Hindlimb muscle (tissue), 1 donor: ENCODE data around the gene OR10V1. TPM values are rescaled to one million over a fixed set of nuclear protein-coding genes. Genes with fewer than 3 reads are reported as not detected.
"Not testable (repeated sequence)": the region's sequence is repeated elsewhere in the genome, so short reads cannot be mapped to it uniquely, and the experiment has no call there.

Experiments
- DNase-seq: peaks from one replicate; pipeline ENCODE4 v3.0.0-alpha.2; 2013
- polyA plus RNA-seq: library from polyadenylated mRNA; unstranded; fragments of 120-200 nt; gene quantifications from one replicate; pipeline ENCODE4 v1.2.1, GENCODE V29; 2013; ENCODE audit not compliant: insufficient read length

The OR10V1 gene
- polyA plus RNA-seq, 1 donor = not detected

DNA sequence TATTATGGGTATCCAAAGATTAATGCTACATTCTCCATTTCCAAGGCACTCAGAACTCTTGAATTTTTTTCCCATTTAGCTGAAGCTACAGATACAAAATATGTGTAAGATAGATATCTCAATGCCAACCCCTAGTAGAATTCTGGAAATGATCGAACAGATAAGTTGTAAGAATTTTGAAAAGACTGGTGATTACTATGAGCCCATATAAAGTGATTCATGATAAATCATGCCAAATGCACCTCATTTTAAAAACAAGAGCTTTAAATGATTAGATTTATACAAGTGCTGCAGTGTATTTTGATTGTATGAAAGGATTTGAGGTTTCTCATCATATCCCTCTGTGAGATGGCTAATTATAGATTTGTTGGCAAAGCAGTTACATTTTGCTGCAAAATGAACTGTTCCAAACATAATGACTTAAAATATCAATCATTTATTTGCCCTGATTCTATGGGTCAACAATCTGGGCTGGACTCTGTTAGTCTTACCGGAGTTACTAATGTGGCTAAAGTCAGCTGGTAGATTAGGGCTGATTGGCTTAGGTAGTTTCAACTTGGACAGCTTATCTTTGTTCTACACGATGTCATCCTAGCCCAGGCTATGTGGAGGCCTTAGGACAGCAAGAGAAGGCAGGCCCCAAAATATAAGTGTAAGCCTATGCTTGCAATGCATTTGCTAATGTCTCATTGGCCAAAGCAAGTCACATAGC is 3.4 kb downstream of the OR10V1 start:
- DNase-seq = no peak

DNA sequence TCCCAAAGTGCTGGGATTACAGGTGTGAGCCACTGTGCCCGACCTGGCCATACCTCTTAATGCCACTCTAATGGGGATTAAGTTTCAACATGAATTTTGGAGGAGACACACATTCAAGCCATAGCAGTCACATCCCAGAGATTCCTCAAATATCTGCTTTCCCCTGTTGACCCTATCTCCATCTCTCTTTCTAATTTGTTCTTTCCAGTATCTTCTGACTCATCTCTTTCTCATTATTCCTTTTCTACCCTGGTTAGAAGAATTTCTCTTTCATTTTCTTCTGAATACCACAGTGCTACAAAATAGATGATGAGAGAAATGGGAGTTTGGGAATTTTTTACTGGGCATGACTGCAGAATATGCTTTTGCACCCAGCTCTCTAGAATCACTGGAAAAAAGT is 5.1 kb downstream of the OR10V1 start:
- DNase-seq = no peak

DNA sequence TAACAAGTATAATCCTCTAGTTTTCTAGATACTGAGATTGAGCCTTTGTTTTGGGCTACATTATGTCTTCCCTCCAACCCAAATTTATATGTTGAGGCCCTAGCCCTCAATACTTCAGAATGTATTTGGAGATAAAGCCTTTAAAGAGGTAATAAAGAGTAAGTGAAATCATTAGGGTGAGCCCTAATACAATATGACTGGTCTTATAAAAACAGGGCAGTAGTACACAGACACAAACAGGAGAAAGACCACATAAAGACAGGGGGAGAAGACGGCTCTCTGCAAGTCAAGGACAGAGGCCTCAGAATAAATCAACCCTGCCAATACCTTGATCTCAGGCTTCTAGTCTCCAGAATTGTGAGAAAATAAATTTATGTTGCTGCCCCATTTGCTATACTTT is 6.3 kb downstream of the OR10V1 start:
- no peak for DNase-seq

DNA sequence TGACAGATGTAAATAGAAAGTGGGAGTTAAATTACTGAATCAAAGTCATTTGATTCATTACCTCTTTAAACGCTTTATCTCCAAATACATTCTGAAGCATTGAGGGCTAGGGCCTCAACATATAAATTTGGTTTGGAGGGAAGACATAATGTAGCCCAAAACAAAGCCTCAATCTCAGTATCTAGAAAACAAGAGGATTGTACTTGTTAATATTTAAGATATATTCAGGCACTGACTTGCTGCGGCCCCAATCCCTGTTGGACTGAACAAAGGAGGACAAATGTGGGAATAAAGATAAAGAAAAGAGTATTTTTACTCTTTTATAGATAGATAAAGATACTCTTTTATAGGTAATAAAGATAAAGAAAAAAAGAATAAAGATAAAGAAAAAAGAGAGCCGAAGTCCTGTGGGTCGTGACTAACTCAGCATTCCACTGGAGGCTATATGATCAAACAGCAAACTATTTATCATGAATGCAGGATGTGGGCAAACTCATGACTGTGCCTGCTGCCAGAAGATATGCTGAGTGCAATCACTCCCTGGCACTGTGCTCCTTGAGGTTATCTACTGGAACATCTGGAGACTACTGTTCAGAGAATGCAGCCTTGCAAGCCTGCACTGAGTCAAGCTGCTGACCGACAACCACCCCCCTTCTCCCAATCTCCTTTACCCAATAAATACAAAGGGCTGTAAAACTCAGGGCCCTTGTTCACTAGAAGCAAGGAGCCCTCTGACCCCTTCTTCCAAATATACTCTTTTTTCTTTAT is 6.9 kb downstream of the OR10V1 start:
- DNase-seq = no peak

DNA sequence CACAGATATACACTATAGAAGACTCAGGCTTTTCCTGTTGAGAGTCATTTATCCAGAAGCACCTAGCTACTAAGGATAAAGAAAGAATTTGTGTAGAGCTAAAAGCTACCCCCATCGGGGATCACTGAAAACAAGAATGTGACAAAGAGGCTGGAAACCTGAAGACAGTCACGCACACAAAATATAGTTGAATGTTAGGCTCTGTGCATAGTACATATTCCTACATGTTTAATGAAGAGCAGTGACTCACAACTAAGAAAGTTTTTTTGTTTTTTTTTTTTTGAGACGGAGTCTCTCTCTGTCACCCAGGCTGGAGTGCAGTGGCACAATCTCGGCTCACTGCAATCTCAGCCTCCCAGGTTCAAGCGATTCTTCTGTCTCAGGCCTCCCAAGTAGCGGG is 8.4 kb downstream of the OR10V1 start:
- DNase-seq = no peak

DNA sequence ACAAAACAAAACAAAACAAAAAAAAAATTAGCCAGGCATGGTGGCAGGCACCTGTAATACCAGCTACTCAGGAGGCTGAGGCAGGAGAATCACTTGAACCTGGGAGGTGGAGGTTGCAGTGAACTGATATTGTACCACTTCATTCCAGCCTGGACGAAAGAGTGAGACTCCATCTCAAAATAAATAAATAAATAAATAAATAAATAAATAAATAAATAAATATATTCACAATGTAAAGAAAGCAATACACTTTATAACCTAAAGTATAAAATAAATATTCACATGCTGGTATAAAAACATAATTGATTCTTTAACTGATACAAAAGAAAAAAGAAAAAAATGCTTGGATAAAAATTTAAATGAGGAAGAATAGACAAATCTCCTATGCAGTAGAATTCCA is 10.1 kb downstream of the OR10V1 start:
- not testable (repeated sequence) for DNase-seq

DNA sequence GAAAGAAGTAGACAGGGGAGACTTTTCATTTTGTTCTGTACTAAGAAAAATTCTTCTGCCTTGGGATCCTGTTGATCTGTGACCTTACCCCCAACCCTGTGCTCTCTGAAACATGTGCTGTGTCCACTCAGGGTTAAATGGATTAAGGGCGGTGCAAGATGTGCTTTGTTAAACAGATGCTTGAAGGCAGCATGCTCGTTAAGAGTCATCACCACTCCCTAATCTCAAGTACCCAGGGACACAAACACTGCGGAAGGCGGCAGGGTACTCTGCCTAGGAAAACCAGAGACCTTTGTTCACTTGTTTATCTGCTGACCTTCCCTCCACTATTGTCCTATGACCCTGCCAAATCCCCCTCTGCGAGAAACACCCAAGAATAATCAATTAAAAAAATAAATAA is 13.5 kb downstream of the OR10V1 start:
- not testable (repeated sequence) for DNase-seq

DNA sequence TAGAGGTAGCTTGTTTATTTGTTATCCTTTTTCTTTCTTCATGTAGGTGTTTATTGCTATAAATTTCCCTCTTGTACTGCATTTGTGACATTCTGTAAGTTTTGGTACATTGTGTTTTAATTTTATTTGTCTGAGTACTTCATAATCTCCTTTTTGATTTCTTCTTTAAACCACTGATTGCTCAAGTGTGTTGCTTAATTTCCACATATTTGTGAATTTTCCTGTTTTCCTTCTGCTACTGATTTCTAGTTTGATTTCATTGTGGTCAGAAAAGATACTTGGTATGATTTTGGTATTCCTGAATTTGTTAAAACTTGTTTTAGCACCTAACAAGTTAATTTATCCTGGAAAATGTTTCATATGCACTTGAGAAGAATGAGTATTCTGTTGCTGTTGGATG is 15.1 kb downstream of the OR10V1 start:
- DNase-seq = no peak

DNA sequence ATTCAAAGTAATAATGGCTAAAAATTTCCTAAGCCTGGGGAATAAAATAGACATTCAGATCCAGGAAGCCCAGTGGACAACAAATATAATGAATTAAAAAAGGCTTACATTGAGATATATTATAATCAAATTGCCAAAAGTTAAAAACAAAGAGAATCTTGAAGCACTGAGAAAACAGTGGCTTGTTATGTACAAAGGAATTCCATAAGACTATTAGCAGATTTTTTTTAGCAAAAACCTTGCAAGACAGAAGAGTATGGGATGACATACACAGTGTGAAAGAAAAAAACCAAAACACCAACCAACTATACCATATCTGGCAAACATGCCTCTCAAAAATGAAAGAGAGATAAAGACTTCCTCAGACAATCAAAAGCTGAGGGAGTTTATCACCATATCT is 20.7 kb downstream of the OR10V1 start:
- DNase-seq = no peak

DNA sequence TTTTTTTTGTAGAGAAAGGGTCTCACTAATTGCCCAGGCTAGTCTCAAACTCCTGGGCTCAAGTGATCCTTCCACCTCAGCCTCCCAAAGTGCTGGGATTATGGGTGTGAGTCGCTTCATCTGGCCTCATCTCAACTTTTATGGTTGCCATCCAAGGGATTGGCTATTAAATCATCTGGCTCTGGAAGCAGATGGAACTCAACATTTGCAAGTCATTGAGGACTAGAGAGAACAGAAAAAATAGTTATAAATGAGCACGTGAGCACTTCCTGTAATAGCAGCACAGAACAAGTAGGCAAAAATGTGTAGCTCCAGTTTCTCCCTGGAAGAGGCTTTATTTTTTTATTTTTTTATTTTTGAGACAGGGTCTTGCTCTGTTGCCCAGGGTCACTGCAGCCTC is 22.5 kb downstream of the OR10V1 start:
- DNase-seq = no peak

DNA sequence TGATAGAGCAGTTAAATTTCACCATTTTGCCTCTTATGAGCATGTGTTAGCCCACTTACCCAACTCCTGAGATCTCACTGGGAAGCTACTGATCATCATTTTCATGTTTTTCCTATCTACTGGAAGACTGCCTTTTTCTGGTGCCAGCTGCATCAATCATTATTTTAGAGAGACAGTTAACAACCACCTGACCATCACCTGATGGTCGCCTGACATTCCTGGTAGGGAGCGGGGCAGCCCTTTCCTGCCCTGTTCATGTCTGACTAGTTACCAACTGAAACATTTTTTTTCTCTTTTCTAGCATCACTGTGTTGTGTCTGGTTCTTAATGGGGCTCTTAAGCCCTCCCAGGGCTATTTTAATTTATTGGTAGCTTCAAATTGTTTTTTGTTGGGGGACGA is 24.6 kb downstream of the OR10V1 start:
- no peak for DNase-seq

DNA sequence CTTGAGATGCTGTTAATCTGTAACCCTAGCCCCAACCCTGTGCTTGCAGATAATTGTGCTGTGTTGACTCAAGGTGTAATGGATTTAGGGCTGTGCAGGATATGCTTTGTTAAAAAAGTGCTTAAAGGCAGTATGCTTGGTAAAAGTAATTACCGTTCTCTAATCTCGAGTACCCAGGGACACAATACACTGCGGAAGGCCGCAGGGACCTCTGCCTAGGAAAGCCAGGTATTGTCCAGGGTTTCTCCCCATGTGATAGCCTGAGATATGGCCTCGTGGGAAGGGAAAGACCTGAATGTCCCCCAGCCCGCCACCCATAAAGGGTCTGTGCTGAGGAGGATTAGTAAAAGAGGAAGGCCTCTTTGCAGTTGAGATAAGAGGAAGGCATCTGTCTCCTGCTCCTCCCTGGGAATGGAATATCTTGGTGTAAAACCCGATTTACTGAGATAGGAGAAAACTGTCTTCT is 32.4 kb downstream of the OR10V1 start:
- not testable (repeated sequence) for DNase-seq

DNA sequence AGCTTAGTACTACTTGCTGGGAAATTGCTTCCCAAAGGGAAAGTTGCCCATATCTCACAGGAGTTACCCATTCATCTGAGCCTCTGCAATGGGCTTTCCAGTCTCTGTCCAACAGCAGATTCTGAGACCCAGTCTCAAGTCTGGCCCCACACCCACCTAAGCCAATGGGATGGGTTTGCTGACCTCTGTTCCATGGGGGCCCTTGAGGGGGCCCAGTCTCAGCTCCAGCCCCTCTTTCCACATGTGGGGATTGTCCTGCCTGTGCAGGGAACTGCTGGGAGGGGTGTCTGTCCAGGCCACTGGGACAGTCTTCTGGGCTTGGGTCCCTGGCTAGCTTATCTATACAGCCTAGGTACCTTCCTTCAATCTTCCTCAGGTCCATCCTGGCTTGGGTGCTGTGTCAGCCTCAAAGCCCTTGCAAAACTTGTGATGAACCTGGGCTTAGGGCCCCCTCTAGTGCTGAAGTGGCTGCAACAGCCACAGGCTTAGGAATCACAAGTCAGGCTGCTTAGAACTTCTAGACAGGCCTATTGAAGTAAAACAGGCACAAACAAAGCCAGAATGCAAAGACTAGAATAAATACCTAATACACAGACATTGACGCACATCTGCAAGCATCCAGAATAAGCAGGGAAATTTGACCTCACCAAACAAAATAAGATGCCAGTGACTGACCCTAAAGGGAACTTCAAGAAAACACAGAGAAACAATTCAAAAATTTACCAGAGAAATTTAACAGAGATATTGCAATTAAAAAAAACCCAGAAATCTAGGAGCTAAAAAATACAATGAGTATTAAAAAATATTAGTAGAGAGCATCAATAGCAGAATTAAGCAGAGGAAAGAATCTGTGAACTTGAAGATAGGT is 33.1 kb downstream of the OR10V1 start:
- peak; percentile 60 for DNase-seq

DNA sequence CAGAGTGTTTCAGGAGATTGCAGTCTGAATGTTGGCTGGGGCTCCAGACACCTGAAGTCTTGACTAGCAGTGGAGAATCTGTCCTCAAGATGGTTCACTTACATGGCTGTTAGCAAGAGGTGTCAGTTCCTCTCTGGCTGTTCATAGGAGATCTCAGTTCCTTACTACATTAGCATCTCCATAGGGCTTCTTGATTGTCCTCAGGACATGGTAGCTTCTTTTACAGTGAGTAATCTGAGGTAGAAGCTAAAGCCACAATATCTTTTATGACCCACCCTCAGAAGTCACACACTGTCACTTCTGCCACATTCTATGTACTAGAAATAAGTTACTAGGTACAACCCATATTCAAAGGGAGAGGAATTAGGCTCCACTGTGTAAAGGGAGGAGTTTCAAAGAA is 34.3 kb downstream of the OR10V1 start:
- no peak for DNase-seq

DNA sequence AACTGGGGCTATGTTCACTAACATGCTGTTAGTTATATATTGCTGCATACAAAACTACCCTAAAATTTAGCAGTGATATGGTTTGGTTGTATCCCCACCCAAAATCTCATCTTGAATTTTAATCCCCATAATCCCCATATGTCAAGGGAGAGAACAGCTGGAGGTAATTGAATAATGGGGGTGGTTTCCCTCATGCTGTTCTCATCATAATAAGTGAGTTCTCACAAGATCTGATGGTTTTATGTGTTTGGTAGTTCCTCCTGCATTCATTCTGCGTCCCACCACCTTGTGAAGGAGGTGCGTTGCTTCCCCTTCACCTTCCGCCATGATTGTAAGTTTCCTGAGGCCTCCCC is 34.9 kb downstream of the OR10V1 start:
- no peak for DNase-seq

DNA sequence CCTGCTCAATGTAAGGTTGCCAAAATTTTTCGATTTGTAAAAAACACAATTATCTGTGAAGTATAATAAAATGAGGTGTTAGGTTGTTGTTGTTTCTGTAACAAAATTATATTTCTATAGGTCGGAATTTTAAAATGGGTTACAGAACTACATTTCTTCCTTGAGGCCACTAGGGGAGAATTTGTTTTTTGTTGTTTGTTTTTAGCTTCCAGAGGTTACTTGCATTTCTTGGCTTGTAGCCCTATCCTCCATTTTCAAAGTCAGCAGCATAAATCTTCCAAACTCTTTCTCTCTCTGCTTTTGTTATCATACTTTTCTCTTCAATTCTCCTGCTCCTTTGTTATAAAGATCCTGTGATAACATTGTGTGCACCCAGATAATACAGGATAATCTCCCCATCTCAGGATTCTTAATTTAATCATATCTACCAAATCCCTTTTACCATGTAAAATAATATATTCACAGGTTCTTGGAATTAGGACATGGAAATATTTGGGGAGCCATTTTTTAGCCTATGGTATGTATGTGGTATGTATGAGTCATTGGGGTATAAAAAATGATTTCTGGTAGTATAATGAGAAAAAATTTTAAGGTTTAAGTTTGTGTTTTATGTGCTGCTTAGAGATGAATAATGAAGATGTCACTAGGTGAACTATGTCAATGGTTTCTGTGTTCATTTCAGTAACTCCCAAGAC is 35.4 kb downstream of the OR10V1 start:
- no peak for DNase-seq

DNA sequence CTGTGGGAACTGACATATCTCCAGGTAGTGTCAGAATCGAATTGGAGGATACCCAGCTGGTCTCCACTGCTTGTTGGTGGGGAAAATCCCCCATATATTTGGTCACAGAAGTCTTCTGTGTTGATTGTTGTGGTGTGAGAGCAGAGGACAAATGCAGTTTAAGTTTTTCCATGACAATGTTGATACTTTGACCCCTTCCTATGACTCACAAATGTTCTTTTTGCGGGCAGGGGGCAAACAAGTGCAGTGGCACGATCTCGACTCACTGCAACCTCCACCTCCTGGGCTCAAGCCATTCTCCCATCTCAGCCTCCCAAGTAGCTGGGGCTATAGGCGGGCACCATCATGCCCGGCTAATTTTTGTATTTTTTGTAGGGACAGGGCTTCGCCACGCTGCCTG is 37.4 kb downstream of the OR10V1 start:
- no peak for DNase-seq

DNA sequence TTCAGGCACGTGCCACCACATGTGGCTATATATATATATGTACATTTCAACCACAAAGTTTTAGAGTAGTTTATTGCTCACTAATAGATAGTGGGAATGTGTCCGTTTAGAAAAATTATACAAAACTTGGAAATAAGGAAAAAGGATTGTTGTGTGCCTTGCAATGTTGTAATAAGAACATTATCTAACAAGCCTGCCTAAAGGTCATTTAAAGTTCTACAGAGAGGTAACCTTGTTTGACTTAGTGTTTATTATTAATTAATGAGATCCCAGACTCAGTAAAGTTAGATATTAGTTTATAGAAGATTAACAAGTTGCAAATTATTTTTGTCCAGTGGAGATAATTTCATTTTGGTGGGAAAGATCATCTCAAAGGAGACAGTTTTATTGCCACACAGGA is 39.4 kb downstream of the OR10V1 start:
- DNase-seq = no peak

DNA sequence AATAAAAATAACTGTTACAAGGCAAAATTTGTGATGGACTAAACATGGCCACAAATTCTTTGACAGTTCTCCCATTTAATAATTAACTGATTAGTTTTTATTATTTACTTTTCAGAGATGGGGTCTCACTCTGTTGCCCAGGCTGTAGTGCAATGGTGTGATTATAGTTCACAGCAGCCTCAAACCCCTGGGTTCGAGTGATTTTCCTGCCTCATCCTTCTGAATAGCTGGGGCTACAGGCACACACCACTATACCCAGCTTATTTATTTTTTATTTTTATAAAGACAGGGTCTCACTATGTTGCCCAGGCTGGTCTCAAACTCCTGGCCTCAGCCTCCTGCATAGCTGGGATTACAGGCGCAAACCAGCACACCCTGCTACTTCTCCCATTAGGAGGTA is 40.4 kb downstream of the OR10V1 start:
- no peak for DNase-seq

DNA sequence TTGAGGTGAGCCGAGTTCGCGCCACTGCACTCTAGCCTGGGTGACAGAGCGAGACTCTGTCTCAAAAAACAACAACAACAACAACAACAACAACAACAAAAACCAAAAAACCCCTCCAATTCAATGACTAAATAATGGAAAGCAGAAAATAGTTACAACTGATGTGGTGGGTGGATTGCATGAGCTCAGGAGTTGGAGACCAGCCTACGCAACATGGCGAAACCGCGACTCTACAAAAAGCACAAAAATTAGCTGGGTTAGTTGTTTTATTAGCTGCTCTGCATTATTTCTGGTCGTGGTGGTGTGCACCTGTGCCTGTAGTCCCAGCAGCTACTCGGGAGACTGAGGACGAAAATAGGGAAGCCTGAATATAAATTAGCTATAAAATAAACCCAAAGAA is 42.2 kb downstream of the OR10V1 start:
- no peak for DNase-seq

DNA sequence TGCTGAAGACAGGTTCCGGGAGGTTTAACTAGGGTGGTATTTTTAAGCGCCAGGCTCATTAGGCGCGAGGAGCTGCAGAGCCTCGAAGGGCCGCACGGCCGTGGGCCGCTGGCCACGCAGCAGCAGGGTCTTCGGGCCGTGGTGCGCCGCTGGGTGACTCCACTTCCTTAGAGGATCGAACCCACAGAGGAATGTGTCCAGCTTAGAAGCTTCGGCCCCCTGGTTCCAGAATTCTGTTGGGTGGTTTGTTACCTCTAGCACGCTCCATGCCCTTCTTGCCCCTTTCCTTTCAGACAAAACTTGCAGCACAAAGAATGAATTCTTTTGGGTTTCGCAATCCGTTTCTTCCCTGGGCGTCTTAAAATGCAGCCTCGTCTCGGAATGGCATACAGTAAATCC is 44.0 kb downstream of the OR10V1 start:
- DNase-seq = no peak

DNA sequence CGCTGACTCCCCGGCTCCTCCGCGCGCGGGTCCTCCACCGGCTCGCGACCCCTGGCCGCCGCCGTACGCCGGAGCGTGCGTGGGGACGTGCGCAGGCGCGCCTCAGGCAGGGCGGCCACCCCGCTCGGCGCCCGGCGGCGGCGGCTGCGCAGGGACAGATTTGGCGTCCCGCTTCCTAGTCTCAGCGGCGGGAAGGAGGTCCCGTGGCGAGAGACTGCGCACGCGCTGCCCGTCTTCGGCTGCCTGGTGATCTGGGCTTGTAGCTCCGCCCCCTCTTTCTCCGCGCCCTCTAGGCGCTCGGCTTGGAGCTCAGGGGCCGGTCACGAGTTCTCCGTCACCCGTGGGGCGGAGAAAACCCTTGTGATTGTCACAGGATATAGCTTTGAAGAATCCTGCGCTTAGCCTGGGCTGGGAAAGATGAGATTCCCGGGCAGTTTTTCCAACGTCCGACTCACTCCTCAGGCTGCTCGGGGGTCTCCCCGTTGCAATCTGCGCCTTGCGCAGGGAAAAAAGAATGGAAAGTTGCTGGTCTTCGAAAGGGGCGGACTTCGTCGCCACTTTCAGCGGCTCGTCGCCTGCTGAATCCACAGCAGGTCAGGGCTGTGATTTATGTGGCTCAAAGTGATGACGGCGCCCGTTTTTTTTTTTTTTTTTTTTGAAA is 44.6 kb downstream of the OR10V1 start, which contains the start of gene PATL1:
TSS of gene PATL1 (minus strand) at position 88 of the 661 bp plus-strand sequence. CDS start 142 bp downstream, outside the sequence.
- DNase-seq = peak; percentile 100
